Measurements from ENCODE around the gene LY86.

GRCh38 chr6:6590530-6590929 lies 2.0 kb downstream of the LY86 start:
- TF ChIP-seq POLR2A (IDR thresholded peaks at IDR 0.05) (no peak), CTCF (IDR thresholded peaks at IDR 0.05) (no peak)

Data from uterus (tissue), 2 donors.